Activated CD8-positive, alpha-beta memory T cell treated with anti-CD3 and anti-CD28 coated beads, Interleukin-2, amount 10 ng/mL, durations not matched to agents 7 days and 5 days (primary cell): Measurements from ENCODE around the gene S100A13. TPM values are rescaled to one million over a fixed set of nuclear protein-coding genes. Genes with fewer than 3 reads are reported as not detected.
"Not testable (repeated sequence)": the region's sequence is repeated elsewhere in the genome, so short reads cannot be mapped to it uniquely, and the experiment has no call there.

Experiments
- ATAC-seq: fragments of 150-1000 bp; cut with Tn5 transposase; one replicate; pipeline ENCODE4 v1.10.0; 2021; ENCODE audit warnings: moderate library complexity
- CTCF ChIA-PET: fragments of 350-600 bp; sonication (Branson Sonifier 250); formaldehyde crosslinking; loops from one replicate; lab custom pipeline; 2021; ENCODE audit warnings: antibody characterized with exemption; lab: Charles Lee
- DNase-seq: peaks from one replicate; pipeline ENCODE4 v3.0.0-alpha.2; 2020
- H3K27ac Mint-ChIP-seq: one replicate; pipeline ENCODE4 v1.8.0; 2021; ENCODE audit warnings: mild to moderate bottlenecking, mixed read lengths
- H3K27me3 Mint-ChIP-seq: one replicate; pipeline ENCODE4 v1.8.0; 2021; ENCODE audit warnings: mixed read lengths
- H3K36me3 Mint-ChIP-seq: one replicate; pipeline ENCODE4 v1.8.0; 2021; ENCODE audit warnings: mild to moderate bottlenecking, mixed read lengths
- H3K4me1 Mint-ChIP-seq: one replicate; pipeline ENCODE4 v1.8.0; 2021; ENCODE audit warnings: mixed read lengths
- H3K4me3 Mint-ChIP-seq: one replicate; pipeline ENCODE4 v1.8.0; 2021; ENCODE audit warnings: mild to moderate bottlenecking, moderate library complexity, mixed read lengths
- H3K9me3 Mint-ChIP-seq: one replicate; pipeline ENCODE4 v1.8.0; 2022; ENCODE audit warnings: low read depth, mixed read lengths
- total RNA-seq, 2 experiments: library from RNA; stranded (reverse); gene quantifications; one replicate each; pipeline ENCODE4 v1.2.3, GENCODE V29; 2021

Gene S100A13
- total RNA-seq, 2 experiments from 2014 or later, result 6.0 to 7.0 TPM

GRCh38 chr1:153606194-153606593 lies 21.1 kb downstream of the S100A13 start:
- CTCF ChIA-PET, result interaction anchor here (1.3 kb wide), 1 partner anchor 27 kb away, joined by 4 read pairs; the partner anchor contains the start of gene CHTOP
- DNase-seq (no peak), ATAC-seq (no peak)
- H3K27me3 Mint-ChIP-seq, result no peaks in the 10 kb centered on the region
- H3K4me3 Mint-ChIP-seq, result no peak overlapping the region
- no peaks in the 10 kb centered on the region for H3K9me3 Mint-ChIP-seq
- H3K36me3 Mint-ChIP-seq, result no peaks in the 10 kb centered on the region
- no peak overlapping the region for H3K27ac Mint-ChIP-seq
- peaks cover 3% of the 10 kb centered on the region for H3K4me1 Mint-ChIP-seq

GRCh38 chr1:153602749-153603148 lies 24.6 kb downstream of the S100A13 start:
- no peak for DNase-seq
- Mint-ChIP-seq H3K9me3 (no peaks in the 10 kb centered on the region), H3K4me3 (no peak overlapping the region), H3K36me3 (no peaks in the 10 kb centered on the region), H3K27me3 (no peaks in the 10 kb centered on the region), H3K27ac (no peak overlapping the region), H3K4me1 (peaks cover 11% of the 10 kb centered on the region)
- CTCF ChIA-PET, result interaction anchor here (1.8 kb wide), 1 partner anchor 71 kb away, joined by 6 read pairs; no protein-coding TSS in a partner anchor
- no peak for ATAC-seq

- H3K27me3 Mint-ChIP-seq, result no peaks in the 10 kb centered on the region
- peaks cover 14% of the 10 kb centered on the region for H3K4me1 Mint-ChIP-seq
- CTCF ChIA-PET, result no interaction called here
- no peak overlapping the region for H3K27ac Mint-ChIP-seq
- no peaks in the 10 kb centered on the region for H3K9me3 Mint-ChIP-seq
- DNase-seq, result no peak
- ATAC-seq, result no peak
- H3K36me3 Mint-ChIP-seq, result no peaks in the 10 kb centered on the region
- H3K4me3 Mint-ChIP-seq, result no peak overlapping the region
Measured at GRCh38 chr1:153599847-153600246, 27.5 kb downstream of the S100A13 start.

- ATAC-seq (peak; percentile 80), DNase-seq (peak; percentile 46)
- H3K27me3 Mint-ChIP-seq, result no peaks in the 10 kb centered on the region
- H3K4me3 Mint-ChIP-seq, result no peak overlapping the region
- no peak overlapping the region for H3K27ac Mint-ChIP-seq
- peaks cover 14% of the 10 kb centered on the region for H3K4me1 Mint-ChIP-seq
- H3K9me3 Mint-ChIP-seq, result no peaks in the 10 kb centered on the region
- CTCF ChIA-PET, result interaction anchor here (1.2 kb wide), 1 partner anchor 26 kb away, joined by 4 read pairs; no protein-coding TSS in a partner anchor
- no peaks in the 10 kb centered on the region for H3K36me3 Mint-ChIP-seq
Measured at GRCh38 chr1:153598309-153599172, 28.8 kb downstream of the S100A13 start.

- CTCF ChIA-PET, result interaction anchor here (1.2 kb wide), 1 partner anchor 25 kb away, joined by 4 read pairs; no protein-coding TSS in a partner anchor
- H3K36me3 Mint-ChIP-seq, result no peaks in the 10 kb centered on the region
- peaks cover 11% of the 10 kb centered on the region for H3K4me1 Mint-ChIP-seq
- H3K4me3 Mint-ChIP-seq, result no peak overlapping the region
- no peaks in the 10 kb centered on the region for H3K27me3 Mint-ChIP-seq
- H3K9me3 Mint-ChIP-seq, result no peaks in the 10 kb centered on the region
- no peak overlapping the region for H3K27ac Mint-ChIP-seq
- no peak for DNase-seq
- peak; percentile 27 for ATAC-seq
Measured at GRCh38 chr1:153597206-153597605, 30.1 kb downstream of the S100A13 start.

- Mint-ChIP-seq H3K27me3 (peaks cover 1% of the 10 kb centered on the region), H3K4me1 (peaks cover 3% of the 10 kb centered on the region), H3K36me3 (no peaks in the 10 kb centered on the region), H3K27ac (no peak overlapping the region), H3K4me3 (no peak overlapping the region), H3K9me3 (no peaks in the 10 kb centered on the region)
- ATAC-seq (no peak), DNase-seq (no peak)
- CTCF ChIA-PET, result interaction anchor here (0.9 kb wide), 1 partner anchor 97 kb away, joined by 3 read pairs; no protein-coding TSS in a partner anchor
Measured at GRCh38 chr1:153592748-153593147, 34.6 kb downstream of the S100A13 start.

GRCh38 chr1:153588482-153588881 lies 38.8 kb downstream of the S100A13 start:
- Mint-ChIP-seq H3K27me3 (peaks cover 19% of the 10 kb centered on the region), H3K4me1 (no peaks in the 10 kb centered on the region), H3K9me3 (no peaks in the 10 kb centered on the region), H3K4me3 (no peak overlapping the region), H3K36me3 (no peaks in the 10 kb centered on the region), H3K27ac (no peak overlapping the region)
- ATAC-seq, result no peak
- CTCF ChIA-PET, result no interaction called here
- no peak for DNase-seq

GRCh38 chr1:153588033-153588432 lies 39.3 kb downstream of the S100A13 start:
- H3K4me1 Mint-ChIP-seq, H3K27ac Mint-ChIP-seq, H3K36me3 Mint-ChIP-seq, H3K4me3 Mint-ChIP-seq, ATAC-seq, H3K9me3 Mint-ChIP-seq, CTCF ChIA-PET, DNase-seq: not testable (repeated sequence)
- peaks cover 19% of the 10 kb centered on the region for H3K27me3 Mint-ChIP-seq

- H3K27me3 Mint-ChIP-seq, result peaks cover 19% of the 10 kb centered on the region
- no peaks in the 10 kb centered on the region for H3K4me1 Mint-ChIP-seq
- H3K9me3 Mint-ChIP-seq, result no peaks in the 10 kb centered on the region
- CTCF ChIA-PET, result interaction anchor here (0.9 kb wide), 1 partner anchor 77 kb away, joined by 3 read pairs; no protein-coding TSS in a partner anchor
- no peak overlapping the region for H3K27ac Mint-ChIP-seq
- no peaks in the 10 kb centered on the region for H3K36me3 Mint-ChIP-seq
- no peak overlapping the region for H3K4me3 Mint-ChIP-seq
- DNase-seq (no peak), ATAC-seq (no peak)
Measured at GRCh38 chr1:153587314-153587713, 40.0 kb downstream of the S100A13 start.

GRCh38 chr1:153586347-153586746 lies 41.0 kb downstream of the S100A13 start:
- Mint-ChIP-seq H3K4me1 (no peaks in the 10 kb centered on the region), H3K4me3 (no peak overlapping the region), H3K36me3 (no peaks in the 10 kb centered on the region), H3K27me3 (peaks cover 19% of the 10 kb centered on the region), H3K9me3 (no peaks in the 10 kb centered on the region), H3K27ac (no peak overlapping the region)
- DNase-seq, result no peak
- no peak for ATAC-seq
- CTCF ChIA-PET, result interaction anchor here (0.7 to 1.6 kb wide), 3 partner anchors 9 to 65 kb away, joined by 3 read pairs; partner anchors contain the start of gene S100A1

GRCh38 chr1:153585006-153585405 lies 42.3 kb downstream of the S100A13 start:
- Mint-ChIP-seq H3K27ac (no peak overlapping the region), H3K36me3 (no peaks in the 10 kb centered on the region), H3K4me3 (no peak overlapping the region), H3K27me3 (peaks cover 19% of the 10 kb centered on the region), H3K4me1 (no peaks in the 10 kb centered on the region), H3K9me3 (no peaks in the 10 kb centered on the region)
- no peak for ATAC-seq
- no peak for DNase-seq
- CTCF ChIA-PET, result interaction anchor here (0.6 to 1.6 kb wide), 3 partner anchors 11 to 340 kb away, joined by 3 to 5 read pairs (median 3); no protein-coding TSS in a partner anchor

GRCh38 chr1:153583976-153584375 lies 43.3 kb downstream of the S100A13 start:
- no peaks in the 10 kb centered on the region for H3K9me3 Mint-ChIP-seq
- H3K27me3 Mint-ChIP-seq, result peaks cover 25% of the 10 kb centered on the region
- H3K4me3 Mint-ChIP-seq, result no peak overlapping the region
- CTCF ChIA-PET, result no interaction called here
- H3K36me3 Mint-ChIP-seq, result no peaks in the 10 kb centered on the region
- no peak for DNase-seq
- H3K27ac Mint-ChIP-seq, result no peak overlapping the region
- no peak for ATAC-seq
- no peaks in the 10 kb centered on the region for H3K4me1 Mint-ChIP-seq

- ATAC-seq, H3K4me1 Mint-ChIP-seq, H3K9me3 Mint-ChIP-seq, H3K4me3 Mint-ChIP-seq, H3K36me3 Mint-ChIP-seq, CTCF ChIA-PET, H3K27ac Mint-ChIP-seq, DNase-seq: not testable (repeated sequence)
- peaks cover 30% of the 10 kb centered on the region for H3K27me3 Mint-ChIP-seq
Measured at GRCh38 chr1:153583514-153583913, 43.8 kb downstream of the S100A13 start.

- H3K4me3 Mint-ChIP-seq, ATAC-seq, CTCF ChIA-PET, DNase-seq, H3K27ac Mint-ChIP-seq, H3K9me3 Mint-ChIP-seq, H3K36me3 Mint-ChIP-seq, H3K4me1 Mint-ChIP-seq: not testable (repeated sequence)
- peaks cover 36% of the 10 kb centered on the region for H3K27me3 Mint-ChIP-seq
Measured at GRCh38 chr1:153582836-153583235, 44.5 kb downstream of the S100A13 start.
